ENCODE measurements around the gene CLCN1. TPM values are rescaled to one million over a fixed set of nuclear protein-coding genes. Genes with fewer than 3 reads are reported as not detected.

Gene CLCN1
- total RNA-seq, 4 donors from 2014 or later = not detected

DNA sequence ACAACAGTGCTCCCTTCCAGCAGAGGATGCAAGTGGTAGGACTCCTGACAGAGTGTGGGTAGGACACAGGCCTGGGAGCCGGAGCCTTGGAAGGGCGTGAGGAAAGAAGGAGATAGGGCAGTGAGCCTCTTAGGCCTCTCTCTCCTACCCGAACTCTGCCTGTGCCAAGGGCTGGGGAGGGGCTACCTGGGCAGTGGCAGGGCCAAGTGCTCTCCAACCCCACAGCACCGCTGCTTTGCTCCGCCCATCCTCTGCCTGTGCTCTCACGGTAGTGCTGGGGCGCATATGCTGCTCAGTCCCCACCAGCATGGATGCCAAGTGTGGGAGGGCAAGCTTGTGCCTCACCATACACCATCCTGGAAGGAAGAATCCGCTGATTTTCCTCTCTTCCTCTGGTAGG lies 39.1 kb downstream of the CLCN1 start:
- H3K36me3 ChIP-seq = no peaks in the 10 kb centered on the region
- WGBS, 2 donors = 49 to 65% methylated on average over 8 of the region's 8 CpGs

GRCh38 chr7:143355450-143356385 lies 39.8 kb downstream of the CLCN1 start:
- WGBS, 2 donors = 86 to 89% methylated on average over 16 of the region's 16 CpGs
- Histone ChIP-seq H3K9me3 (no peaks in the 10 kb centered on the region), H3K36me3 (no peaks in the 10 kb centered on the region), H3K27ac (no peak overlapping the region), H3K4me3 (replicated peaks in 1 of 3) (no peak overlapping the region), H3K27me3 (no peaks in the 10 kb centered on the region), H3K4me1 (no peaks in the 10 kb centered on the region)
- intact Hi-C loops (cut with DNase I) = no loop called here
- no peak for DNase-seq
- TF ChIP-seq, protein P1, sequence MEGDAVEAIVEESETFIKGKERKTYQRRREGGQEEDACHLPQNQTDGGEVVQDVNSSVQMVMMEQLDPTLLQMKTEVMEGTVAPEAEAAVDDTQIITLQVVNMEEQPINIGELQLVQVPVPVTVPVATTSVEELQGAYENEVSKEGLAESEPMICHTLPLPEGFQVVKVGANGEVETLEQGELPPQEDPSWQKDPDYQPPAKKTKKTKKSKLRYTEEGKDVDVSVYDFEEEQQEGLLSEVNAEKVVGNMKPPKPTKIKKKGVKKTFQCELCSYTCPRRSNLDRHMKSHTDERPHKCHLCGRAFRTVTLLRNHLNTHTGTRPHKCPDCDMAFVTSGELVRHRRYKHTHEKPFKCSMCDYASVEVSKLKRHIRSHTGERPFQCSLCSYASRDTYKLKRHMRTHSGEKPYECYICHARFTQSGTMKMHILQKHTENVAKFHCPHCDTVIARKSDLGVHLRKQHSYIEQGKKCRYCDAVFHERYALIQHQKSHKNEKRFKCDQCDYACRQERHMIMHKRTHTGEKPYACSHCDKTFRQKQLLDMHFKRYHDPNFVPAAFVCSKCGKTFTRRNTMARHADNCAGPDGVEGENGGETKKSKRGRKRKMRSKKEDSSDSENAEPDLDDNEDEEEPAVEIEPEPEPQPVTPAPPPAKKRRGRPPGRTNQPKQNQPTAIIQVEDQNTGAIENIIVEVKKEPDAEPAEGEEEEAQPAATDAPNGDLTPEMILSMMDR (IDR thresholded peaks at IDR 0.05) = no peak
- TF ChIP-seq POLR2A (IDR thresholded peaks at IDR 0.05) = no peak

More for the DNA sequence above, 39.1 kb downstream of the CLCN1 start:
- intact Hi-C loops (cut with DNase I) = no loop called here
- DNase-seq = peak in 1 of 2 donors; percentile 28
- Histone ChIP-seq H3K27me3 (no peaks in the 10 kb centered on the region), H3K4me3 (replicated peaks in 1 of 3) (no peak overlapping the region), H3K9me3 (no peaks in the 10 kb centered on the region), H3K27ac (no peak overlapping the region), H3K4me1 (no peaks in the 10 kb centered on the region)
- TF ChIP-seq, protein P1 (IDR thresholded peaks at IDR 0.05) = no peak
- TF ChIP-seq POLR2A (IDR thresholded peaks at IDR 0.05) = no peak

GRCh38 chr7:143356414-143357050 lies 40.6 kb downstream of the CLCN1 start:
- peaks cover 0 to 3% of the 10 kb centered on the region in 2 donors for H3K4me1 ChIP-seq
- intact Hi-C loops (cut with DNase I) = no loop called here
- H3K27ac ChIP-seq = no peak overlapping the region
- no peaks in the 10 kb centered on the region for H3K36me3 ChIP-seq
- TF ChIP-seq POLR2A (IDR thresholded peaks at IDR 0.05) = no peak
- TF ChIP-seq, protein P1 (IDR thresholded peaks at IDR 0.05) = no peak
- 92 to 98% methylated on average over 13 of the region's 13 CpGs for WGBS, 2 donors
- H3K27me3 ChIP-seq = peaks cover 2% of the 10 kb centered on the region
- no peak for DNase-seq
- no peaks in the 10 kb centered on the region for H3K9me3 ChIP-seq
- no peak overlapping the region for H3K4me3 ChIP-seq (replicated peaks in 1 of 3)

GRCh38 chr7:143358626-143359025 lies 42.7 kb downstream of the CLCN1 start:
- no peak for DNase-seq
- Histone ChIP-seq H3K4me3 (replicated peaks in 1 of 3) (no peak overlapping the region), H3K27ac (no peak overlapping the region), H3K27me3 (peaks cover 11% of the 10 kb centered on the region), H3K9me3 (no peaks in the 10 kb centered on the region), H3K36me3 (no peaks in the 10 kb centered on the region), H3K4me1 (peaks cover 7 to 12% of the 10 kb centered on the region in 2 donors)
- intact Hi-C loops (cut with DNase I) = no loop called here
- 93% methylated on average over 12 of the region's 12 CpGs for WGBS, 2 donors
- TF ChIP-seq, protein P1 (IDR thresholded peaks at IDR 0.05) = no peak
- no peak for TF ChIP-seq POLR2A (IDR thresholded peaks at IDR 0.05)
